Measurements from ENCODE around the gene VARS2.
"Not testable (repeated sequence)": the region's sequence is repeated elsewhere in the genome, so short reads cannot be mapped to it uniquely, and the experiment has no call there.

The VARS2 gene

DNA sequence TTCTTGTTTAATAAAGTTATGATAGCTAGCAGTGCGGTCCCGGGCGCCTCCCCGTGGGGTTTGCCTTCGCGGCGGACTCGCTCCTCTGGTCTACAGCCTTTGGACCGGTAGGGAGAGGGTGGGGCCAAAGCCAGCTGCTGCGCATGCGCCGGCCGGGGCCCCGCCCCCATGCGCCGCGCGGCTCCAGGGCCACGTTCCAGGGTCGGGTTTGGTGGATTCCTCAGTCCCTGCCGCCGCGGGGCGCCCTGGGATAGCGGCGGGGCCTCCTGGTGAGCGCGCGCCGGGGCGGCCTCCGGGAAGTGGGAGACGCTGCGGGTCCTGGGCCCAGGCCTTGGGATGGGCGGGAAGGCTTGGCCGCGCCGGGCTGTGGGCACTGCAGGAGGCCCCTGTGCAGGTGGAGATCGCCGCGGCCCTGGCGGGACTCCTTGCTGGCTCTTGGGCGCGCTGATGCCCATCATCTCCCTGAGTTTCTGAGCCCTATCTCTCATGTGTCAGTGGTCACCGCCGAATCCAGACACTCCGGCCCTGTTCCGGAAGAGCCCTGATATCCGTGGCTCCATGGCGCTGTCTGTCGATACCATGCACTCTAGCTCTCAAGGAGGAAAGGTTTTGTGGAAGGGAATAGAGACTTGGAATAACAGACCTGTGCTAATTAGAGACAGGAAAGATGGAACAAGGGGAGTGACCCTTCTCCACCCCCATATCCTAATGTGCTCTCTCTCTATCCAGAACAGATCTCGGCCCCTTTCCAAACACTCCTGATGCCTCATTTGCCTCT, at the start of gene VARS2:
Gene VARS2, plus strand, starts transcription at position 163 of the 778 bp plus-strand sequence. Its CDS starts 599 bp downstream, at position 762.
- peak; percentile 97 for DNase-seq (ENCODE audit: low spot score)

DNA sequence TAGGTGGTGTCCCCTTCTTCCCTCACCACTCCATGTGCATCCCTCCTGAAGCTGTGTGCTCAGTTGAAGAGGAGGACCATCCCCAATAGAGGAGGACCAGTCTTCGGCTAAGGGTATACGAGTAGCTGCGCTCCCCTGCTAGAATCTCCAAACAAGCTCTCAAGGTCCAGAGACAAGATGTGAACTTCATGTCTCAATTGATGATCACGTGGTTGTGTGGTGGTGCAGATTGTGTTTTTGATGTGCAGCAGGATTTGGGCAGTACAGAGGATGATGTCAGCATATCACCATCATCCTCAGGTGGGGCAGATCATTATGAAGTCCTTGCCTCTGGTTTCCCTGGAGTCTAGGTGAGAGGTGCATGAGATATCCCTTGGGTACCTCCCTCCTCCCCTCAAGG, 49.7 kb upstream of the VARS2 start:
- no peak for DNase-seq (ENCODE audit: low spot score)

- DNase-seq (ENCODE audit: low spot score), result not testable (repeated sequence)
Measured at GRCh38 chr6:30869241-30869749, 44.7 kb upstream of the VARS2 start.

DNA sequence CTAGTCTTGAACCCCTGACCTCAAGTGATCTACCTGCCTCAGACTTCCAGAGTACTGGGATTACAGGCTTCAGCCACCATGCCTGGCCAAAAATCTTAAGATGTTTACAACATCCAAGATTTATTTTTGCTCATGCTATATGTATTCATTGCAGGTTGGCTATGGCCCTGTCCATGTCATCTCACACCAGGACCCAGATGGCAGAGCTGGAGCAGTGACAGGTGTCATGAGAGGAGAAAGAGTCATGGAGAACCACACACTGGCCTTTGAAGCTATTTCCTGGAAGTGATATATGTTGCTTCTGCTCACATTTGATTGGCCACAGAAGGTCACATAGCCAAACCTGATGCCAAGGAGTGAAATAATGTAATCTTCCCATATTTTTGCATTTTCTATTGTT, 43.5 kb upstream of the VARS2 start:
- no peak for DNase-seq (ENCODE audit: low spot score)

- no peak for DNase-seq (ENCODE audit: low spot score)
Measured at GRCh38 chr6:30871592-30872183, 42.4 kb upstream of the VARS2 start.

- no peak for DNase-seq (ENCODE audit: low spot score)
Measured at GRCh38 chr6:30873137-30873640, 40.8 kb upstream of the VARS2 start.

DNA sequence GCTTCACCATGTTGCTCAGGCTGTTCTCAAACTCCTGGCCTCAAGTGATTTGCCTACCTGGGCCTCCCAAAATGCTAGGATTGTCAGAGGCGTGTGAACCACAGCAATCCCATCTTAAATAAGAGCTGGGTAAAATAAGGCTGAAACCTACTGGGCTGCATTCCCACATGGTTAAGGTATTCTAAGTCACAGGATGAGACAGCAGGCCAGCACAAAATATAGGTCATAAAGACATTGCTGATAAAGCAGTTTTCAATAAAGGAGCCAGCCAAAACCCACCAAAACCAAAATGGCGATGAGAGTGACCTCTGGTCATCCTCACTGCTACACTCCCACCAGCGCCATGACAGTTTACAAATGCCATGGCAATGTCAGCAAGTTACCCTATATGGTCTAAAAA, 40.2 kb upstream of the VARS2 start:
- not testable (repeated sequence) for DNase-seq (ENCODE audit: low spot score)

GRCh38 chr6:30875244-30876038, 38.6 kb upstream of the VARS2 start:
- DNase-seq (ENCODE audit: low spot score), result no peak

DNA sequence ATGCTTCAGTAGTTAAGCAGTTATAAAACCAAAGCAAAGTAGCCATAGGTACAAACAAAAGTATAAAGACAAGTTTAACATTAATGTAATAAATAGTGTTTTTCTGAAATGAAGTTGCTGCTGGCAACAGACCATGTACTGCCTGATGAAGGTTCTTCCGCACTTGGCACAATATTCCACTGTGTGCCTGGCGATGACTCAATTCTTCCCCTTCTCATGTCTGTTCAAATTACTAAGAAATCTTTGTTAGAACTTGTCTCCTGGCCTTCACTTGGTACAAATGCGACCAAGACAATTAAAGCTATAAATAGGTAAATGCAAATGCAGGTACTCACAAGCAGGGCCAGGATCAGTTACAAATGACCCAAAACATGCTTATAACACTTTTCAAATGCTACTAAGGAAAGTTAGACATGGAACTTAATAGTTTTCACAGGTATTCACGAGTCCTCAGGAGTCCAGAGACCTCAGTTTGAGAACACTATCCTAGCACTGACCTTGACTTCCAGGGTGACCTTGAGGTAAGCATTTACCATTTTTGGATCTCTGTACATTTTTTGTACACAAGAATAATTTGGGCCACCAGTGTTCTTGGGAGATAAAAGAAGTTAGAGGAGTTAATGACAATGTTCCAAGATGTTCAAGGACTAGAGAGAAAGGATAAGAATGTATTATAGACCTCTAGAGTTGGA, 37.9 kb upstream of the VARS2 start:
- DNase-seq (ENCODE audit: low spot score), result no peak

GRCh38 chr6:30877419-30878262, 36.4 kb upstream of the VARS2 start:
- peak; percentile 90 for DNase-seq (ENCODE audit: low spot score)

- no peak for DNase-seq (ENCODE audit: low spot score)
Measured at GRCh38 chr6:30879684-30880427, 34.2 kb upstream of the VARS2 start.

GRCh38 chr6:30880698-30881252, 33.3 kb upstream of the VARS2 start:
- no peak for DNase-seq (ENCODE audit: low spot score)

DNA sequence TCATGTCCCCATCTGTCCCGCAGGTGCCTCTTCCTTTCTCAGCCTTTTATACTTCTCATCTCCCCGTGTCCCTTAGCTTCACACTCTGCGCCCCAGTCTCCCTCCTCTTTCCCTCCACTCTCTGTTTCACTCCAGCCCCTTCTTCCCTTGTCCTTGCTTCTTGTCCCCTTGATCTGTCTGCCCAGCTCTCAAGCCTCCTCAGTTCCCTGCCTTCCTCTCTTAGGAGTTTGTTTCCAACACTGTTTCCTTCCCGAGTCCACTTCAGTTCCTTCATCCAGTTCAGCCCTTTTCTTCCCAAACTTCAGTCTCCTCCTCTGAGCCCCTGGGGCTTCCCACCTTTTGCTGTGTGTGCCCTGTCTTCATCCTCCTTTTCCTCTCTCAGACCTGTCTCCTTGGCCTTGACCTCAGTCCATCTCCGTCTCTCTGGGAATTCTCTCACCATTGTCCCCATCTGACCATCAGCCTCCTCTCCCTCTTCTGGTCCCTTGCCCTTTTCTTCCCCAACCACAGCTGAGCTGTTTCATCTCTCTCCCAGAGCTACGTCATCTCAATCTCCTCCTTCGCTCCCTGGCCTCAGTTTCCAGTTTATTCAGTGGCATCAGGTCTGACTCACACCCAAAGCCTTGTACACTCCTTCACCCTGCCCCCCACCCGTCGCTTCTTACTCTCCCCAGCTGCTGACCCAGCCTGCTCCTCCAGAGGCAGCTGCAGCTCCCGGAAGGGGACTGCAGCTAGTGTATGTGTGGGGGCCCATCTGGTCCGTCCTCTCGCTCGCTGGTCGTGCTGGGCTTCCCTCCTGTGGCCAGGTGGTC, 32.4 kb upstream of the VARS2 start:
- DNase-seq (ENCODE audit: low spot score), result no peak

DNA sequence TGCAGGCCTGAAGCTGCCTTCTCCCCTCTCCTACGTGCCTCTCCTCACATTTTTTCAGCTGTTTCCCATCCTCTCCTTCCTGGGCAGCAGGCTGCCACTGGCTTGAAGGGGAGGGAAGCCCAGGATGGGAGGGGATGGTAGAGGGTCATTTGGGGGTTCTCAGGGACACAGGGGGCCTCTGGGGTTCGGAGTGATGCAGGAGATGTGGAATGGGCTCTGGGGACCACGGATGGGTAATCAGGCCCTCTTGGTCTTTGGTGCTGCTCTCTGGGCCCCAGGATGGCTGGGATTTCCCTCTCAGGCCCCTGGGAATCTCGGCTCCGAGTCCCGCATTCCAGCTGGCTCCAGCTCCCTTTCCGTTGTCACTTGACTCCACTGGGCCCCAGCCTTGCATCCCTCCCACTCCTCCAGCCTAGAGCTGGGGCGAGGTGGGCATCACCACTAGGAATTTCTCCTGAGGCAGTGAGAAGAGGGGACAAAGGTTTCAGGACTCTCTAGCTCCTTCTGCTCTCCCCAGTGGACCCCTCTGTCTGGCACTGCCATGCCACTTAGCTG, 31.8 kb upstream of the VARS2 start:
- DNase-seq (ENCODE audit: low spot score), result no peak

- DNase-seq (ENCODE audit: low spot score), result no peak
Measured at GRCh38 chr6:30882759-30883684, 31.0 kb upstream of the VARS2 start.

- DNase-seq (ENCODE audit: low spot score), result peak; percentile 89
Measured at GRCh38 chr6:30883685-30884520, 30.1 kb upstream of the VARS2 start, which contains the start of gene DDR1. Gene DDR1, plus strand, starts transcription at chr6:30884519. Its CDS starts 4,211 bp downstream, at chr6:30888730.
